HCT116 (cell line): ENCODE results near the gene PRKAG3. TPM values are rescaled to one million over a fixed set of nuclear protein-coding genes. Genes with fewer than 3 reads are reported as not detected.

Experiments used
- ATAC-seq: fragments of 200-7000 bp; cut with Tn5 transposase; 2 replicates; pipeline ENCODE4 v1.9.1; 2020; ENCODE audit warnings: mild to moderate bottlenecking, moderate library complexity
- BruUV-seq: library from RNA; stranded (reverse); fragments of 400-500 nt; replicated peaks from 2 replicates; lab custom pipeline; 2021; lab: Mats Ljungman, UMichigan
- CTCF ChIA-PET: fragments of 300-600 bp; sonication (Branson Sonifier 250); formaldehyde crosslinking; loops from one replicate; lab custom pipeline; 2021; ENCODE audit warnings: antibody characterized with exemption; lab: Charles Lee
- POLR2A ChIA-PET: fragments of 300-600, 350-600 bp; sonication (Branson Sonifier 250); formaldehyde crosslinking; loops from one replicate; lab custom pipeline; 2021; ENCODE audit warnings: antibody characterized with exemption; lab: Charles Lee
- RAD21 ChIA-PET, 2 experiments: fragments of 300-600 bp; sonication (Branson Sonifier 250); formaldehyde crosslinking; loops; one replicate each; lab custom pipeline; 2023; ENCODE audit warnings: low total read pairs in 2 of 2; ENCODE audit not compliant: uncharacterized antibody in 2 of 2, unreplicated experiment in 2 of 2, low non-redundant PET in 1 of 2; lab: Charles Lee
- DNase-seq: peaks from one replicate; pipeline ENCODE4 v3.0.0-alpha.2; 2010; ENCODE audit warnings: low read depth, low spot score
- H2AFZ ChIP-seq: fragments of 200-600 bp; shearing (Covaris generic), sonication (generic); 2 replicates; pipeline ENCODE4 v1.6.1; 2017; ENCODE audit warnings: low read depth, mixed run types, mixed read lengths, antibody characterized with exemption, low read length; ENCODE audit not compliant: poor library complexity, severe bottlenecking
- H3K27ac ChIP-seq: 2 replicates; pipeline ENCODE4 v1.5.1; 2012; ENCODE audit warnings: low read depth, low read length
- H3K27me3 ChIP-seq: fragments of 200-600 bp; sonication (generic); 2 replicates; pipeline ENCODE4 v1.6.1; 2016; ENCODE audit warnings: mixed run types, low read length, mixed read lengths; ENCODE audit not compliant: insufficient read depth
- H3K36me3 ChIP-seq, 2 experiments: fragments of 200-500 bp in 1 of 2; fragments of 200-600 bp in 1 of 2; sonication (Bioruptor generic) in 1 of 2; sonication (generic) in 1 of 2; 2 replicates each; pipeline versions ENCODE4 v1.5.1 to v1.6.1; 2014 to 2016; ENCODE audit warnings: low read length in 2 of 2, inconsistent platforms in 1 of 2, mixed read lengths in 1 of 2, mixed run types in 1 of 2; ENCODE audit not compliant: insufficient read depth in 2 of 2, control insufficient read depth in 1 of 2
- H3K4me1 ChIP-seq, 2 experiments: fragments of 200-600 bp in 1 of 2; sonication (generic) in 1 of 2; 2 replicates each; pipeline versions ENCODE4 v1.5.1 to v1.6.1; 2012 to 2017; ENCODE audit warnings: low read length in 2 of 2, inconsistent platforms in 1 of 2, mild to moderate bottlenecking in 1 of 2, mixed read lengths in 1 of 2, mixed run types in 1 of 2, moderate library complexity in 1 of 2; ENCODE audit not compliant: insufficient read depth in 2 of 2, control insufficient read depth in 1 of 2
- H3K4me2 ChIP-seq: fragments of 200-600 bp; sonication (generic); 2 replicates; pipeline ENCODE4 v1.6.1; 2017; ENCODE audit warnings: mixed run types, low read length, mixed read lengths
- H3K4me3 ChIP-seq, 2 experiments: fragments of 200-600 bp in 1 of 2; sonication (generic) in 1 of 2; replicated peaks in 1 of 2; 2 replicates each; pipeline ENCODE4 v1.5.1; 2011 to 2016; ENCODE audit warnings: low read length in 2 of 2, control low read depth in 1 of 2, low read depth in 1 of 2, mild to moderate bottlenecking in 1 of 2, mixed read lengths in 1 of 2, mixed run types in 1 of 2
- H3K79me2 ChIP-seq: fragments of 200-600 bp; sonication (generic); 2 replicates; pipeline ENCODE4 v1.6.1; 2017; ENCODE audit warnings: mild to moderate bottlenecking, mixed run types, low read length, moderate library complexity, mixed read lengths; ENCODE audit not compliant: insufficient read depth
- H3K9ac ChIP-seq: fragments of 200-600 bp; sonication (generic); 2 replicates; pipeline ENCODE4 v1.6.1; 2016; ENCODE audit warnings: low read length, mixed read lengths
- H3K9me2 ChIP-seq: fragments of 200-600 bp; sonication (generic), shearing (Covaris generic); 2 replicates; pipeline ENCODE4 v1.6.1; 2017; ENCODE audit warnings: mixed run types, mild to moderate bottlenecking, moderate library complexity; ENCODE audit not compliant: insufficient read depth
- H3K9me3 ChIP-seq, 2 experiments: fragments of 200-500 bp in 1 of 2; fragments of 200-600 bp in 1 of 2; sonication (Bioruptor generic) in 1 of 2; sonication (generic) in 1 of 2; 2 replicates each; pipeline ENCODE4 v1.6.1; 2014 to 2017; ENCODE audit warnings: low read length in 2 of 2, mixed read lengths in 2 of 2, inconsistent platforms in 1 of 2, low read depth in 1 of 2, mild to moderate bottlenecking in 1 of 2, mixed run types in 1 of 2, moderate library complexity in 1 of 2; ENCODE audit not compliant: control insufficient read depth in 1 of 2, insufficient read depth in 1 of 2
- H4K20me1 ChIP-seq: fragments of 200-600 bp; sonication (generic), shearing (Covaris generic); 2 replicates; pipeline ENCODE4 v1.6.1; 2017; ENCODE audit warnings: mixed run types, mild to moderate bottlenecking, moderate library complexity; ENCODE audit not compliant: insufficient read depth
- CEBPB ChIP-seq: IDR thresholded peaks from 2 replicates; pipeline ENCODE4 v1.6.1; 2012; ENCODE audit warnings: low read depth
- EGR1 ChIP-seq: IDR thresholded peaks from 2 replicates; pipeline ENCODE4 v1.6.1; 2012; ENCODE audit warnings: low read depth
- ELF1 ChIP-seq: IDR thresholded peaks from 2 replicates; pipeline ENCODE4 v1.6.1; 2012; ENCODE audit warnings: low read depth, borderline replicate concordance
- POLR2A ChIP-seq: IDR thresholded peaks from 2 replicates; pipeline ENCODE4 v1.7.0; 2011; ENCODE audit warnings: borderline replicate concordance; ENCODE audit not compliant: insufficient read depth, insufficient read length; ENCODE audit errors: extremely low read depth
- POLR2AphosphoS5 ChIP-seq: IDR thresholded peaks from 2 replicates; pipeline ENCODE4 v1.6.1; 2011; ENCODE audit warnings: mild to moderate bottlenecking, low read depth, low read length, moderate library complexity
- SP1 ChIP-seq: IDR thresholded peaks from 2 replicates; pipeline ENCODE4 v1.6.1; 2012; ENCODE audit warnings: low read depth
- SRF ChIP-seq: IDR thresholded peaks from 2 replicates; pipeline ENCODE4 v1.6.1; 2012; ENCODE audit warnings: low read depth
- YY1 ChIP-seq: IDR thresholded peaks from 2 replicates; pipeline ENCODE4 v1.6.1; 2011; ENCODE audit warnings: low read length, low read depth, moderate library complexity, mild to moderate bottlenecking; ENCODE audit not compliant: insufficient replicate concordance; ENCODE audit errors: extremely low read depth
- ZFX ChIP-seq: fragments of 450-650 bp; IDR thresholded peaks from 2 replicates; pipeline ENCODE4 v1.6.1; 2017
- ZNF274 ChIP-seq: fragments of 200-500 bp; sonication (Bioruptor generic); IDR thresholded peaks from 2 replicates; pipeline ENCODE4 v1.6.1; 2014; ENCODE audit warnings: mild to moderate bottlenecking, low read depth, low read length, inconsistent platforms
- intact Hi-C: fragments of 100-400 bp; cut with micrococcal nuclease; formaldehyde crosslinking; loops from 2 replicates; pipeline ENCODE4 v1.10.0; 2022
- total RNA-seq: library from RNA; stranded (reverse); gene quantifications from one replicate; pipeline ENCODE4 v1.2.1, GENCODE V29; 2021; ENCODE audit not compliant: unreplicated experiment
- TF ChIP-seq, protein P1 (sequence below): IDR thresholded peaks from 2 replicates; pipeline ENCODE4 v1.6.1; 2011; ENCODE audit warnings: mild to moderate bottlenecking, low read length, moderate library complexity; ENCODE audit not compliant: insufficient replicate concordance; ENCODE audit errors: extremely low read depth
- TF ChIP-seq, protein P2 (sequence below): IDR thresholded peaks from 2 replicates; pipeline ENCODE4 v1.6.1; 2012

PRKAG3 gene
- total RNA-seq, 1 experiment from 2014 or later: not detected

DNA sequence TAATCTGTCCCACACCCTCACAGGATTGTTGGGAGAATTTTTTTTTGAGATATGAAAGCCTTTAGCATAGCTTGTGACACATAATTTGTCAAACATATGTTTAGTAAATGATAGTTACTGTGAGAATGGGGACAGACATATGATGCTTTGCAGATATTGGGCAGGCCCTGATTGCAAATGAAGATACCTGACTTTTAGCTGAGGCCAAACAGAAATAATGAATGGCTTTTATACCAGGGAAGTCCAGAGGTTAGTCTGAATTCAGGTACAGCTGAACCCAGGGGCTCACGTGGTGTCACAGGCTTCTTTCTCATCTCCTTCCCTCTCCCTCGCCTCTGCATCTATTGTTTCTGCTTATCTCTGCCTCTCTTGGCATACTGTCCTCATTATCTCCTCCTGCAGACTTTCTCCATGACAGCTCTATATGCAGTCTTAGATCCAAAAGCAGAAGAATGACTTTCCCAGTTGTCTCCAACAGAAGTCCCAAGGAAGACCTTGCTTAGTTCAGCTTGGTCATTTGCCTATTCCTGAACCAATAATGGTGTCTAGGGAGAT is 44.2 kb upstream of the PRKAG3 start:
- no peaks in the 10 kb centered on the region for H3K9me2 ChIP-seq
- H3K9me3 ChIP-seq: no peaks in the 10 kb centered on the region
- peaks cover 5 to 14% of the 10 kb centered on the region in 2 experiments; a peak in 3 of 4 replicates for H3K4me1 ChIP-seq
- no peaks in the 10 kb centered on the region for H4K20me1 ChIP-seq
- TF ChIP-seq, protein P1, sequence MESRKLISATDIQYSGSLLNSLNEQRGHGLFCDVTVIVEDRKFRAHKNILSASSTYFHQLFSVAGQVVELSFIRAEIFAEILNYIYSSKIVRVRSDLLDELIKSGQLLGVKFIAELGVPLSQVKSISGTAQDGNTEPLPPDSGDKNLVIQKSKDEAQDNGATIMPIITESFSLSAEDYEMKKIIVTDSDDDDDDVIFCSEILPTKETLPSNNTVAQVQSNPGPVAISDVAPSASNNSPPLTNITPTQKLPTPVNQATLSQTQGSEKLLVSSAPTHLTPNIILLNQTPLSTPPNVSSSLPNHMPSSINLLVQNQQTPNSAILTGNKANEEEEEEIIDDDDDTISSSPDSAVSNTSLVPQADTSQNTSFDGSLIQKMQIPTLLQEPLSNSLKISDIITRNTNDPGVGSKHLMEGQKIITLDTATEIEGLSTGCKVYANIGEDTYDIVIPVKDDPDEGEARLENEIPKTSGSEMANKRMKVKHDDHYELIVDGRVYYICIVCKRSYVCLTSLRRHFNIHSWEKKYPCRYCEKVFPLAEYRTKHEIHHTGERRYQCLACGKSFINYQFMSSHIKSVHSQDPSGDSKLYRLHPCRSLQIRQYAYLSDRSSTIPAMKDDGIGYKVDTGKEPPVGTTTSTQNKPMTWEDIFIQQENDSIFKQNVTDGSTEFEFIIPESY: no peak
- no peak for TF ChIP-seq ELF1
- no peak for TF ChIP-seq POLR2A
- no peak for TF ChIP-seq SRF
- no peak for TF ChIP-seq CEBPB
- TF ChIP-seq YY1: no peak
- TF ChIP-seq ZFX: no peak
- no peak for TF ChIP-seq SP1
- TF ChIP-seq, protein P2, sequence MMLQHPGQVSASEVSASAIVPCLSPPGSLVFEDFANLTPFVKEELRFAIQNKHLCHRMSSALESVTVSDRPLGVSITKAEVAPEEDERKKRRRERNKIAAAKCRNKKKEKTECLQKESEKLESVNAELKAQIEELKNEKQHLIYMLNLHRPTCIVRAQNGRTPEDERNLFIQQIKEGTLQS: no peak
- no peak for TF ChIP-seq EGR1
- no peak for TF ChIP-seq ZNF274
- TF ChIP-seq POLR2AphosphoS5: no peak
- intact Hi-C loops: loop anchor here (1.0 to 5.0 kb wide), 4 partner anchors 23 to 242 kb away; no protein-coding TSS in a partner anchor
- H3K4me3 ChIP-seq: no peak overlapping the region
- no peak overlapping the region for H3K9ac ChIP-seq
- RAD21 ChIA-PET: interaction anchor here (0.6 to 3.4 kb wide), 4 partner anchors 15 to 39 kb away, joined by 3 to 48 read pairs (median 16); no protein-coding TSS in a partner anchor
- no TSS peak for BruUV-seq
- ATAC-seq (no peak), DNase-seq (no peak)
- no peak overlapping the region for H3K4me2 ChIP-seq
- CTCF ChIA-PET: interaction anchor here (0.6 to 15.1 kb wide), 21 partner anchors 10 to 279 kb away, joined by 3 to 278 read pairs (median 4); partner anchors contain the start of genes CDK5R2 and WNT6
- POLR2A ChIA-PET: interaction anchor here (1.0 to 2.0 kb wide), 2 partner anchors 18 to 20 kb away, joined by 3 to 7 read pairs; no protein-coding TSS in a partner anchor
- H2AFZ ChIP-seq: no peak overlapping the region
- H3K27ac ChIP-seq: no peak overlapping the region
- H3K79me2 ChIP-seq: no peaks in the 10 kb centered on the region
- H3K27me3 ChIP-seq: no peaks in the 10 kb centered on the region
- H3K36me3 ChIP-seq: no peaks in the 10 kb centered on the region
